ENCODE data around the gene ZFP92.

Gene ZFP92

GRCh38 chrX:153441296-153441695, 30.0 kb downstream of the ZFP92 start:
- no peak for DNase-seq

- no peak for DNase-seq
Measured at GRCh38 chrX:153441981-153442380, 30.7 kb downstream of the ZFP92 start.

GRCh38 chrX:153442463-153442862, 31.2 kb downstream of the ZFP92 start:
- DNase-seq: no peak

DNA sequence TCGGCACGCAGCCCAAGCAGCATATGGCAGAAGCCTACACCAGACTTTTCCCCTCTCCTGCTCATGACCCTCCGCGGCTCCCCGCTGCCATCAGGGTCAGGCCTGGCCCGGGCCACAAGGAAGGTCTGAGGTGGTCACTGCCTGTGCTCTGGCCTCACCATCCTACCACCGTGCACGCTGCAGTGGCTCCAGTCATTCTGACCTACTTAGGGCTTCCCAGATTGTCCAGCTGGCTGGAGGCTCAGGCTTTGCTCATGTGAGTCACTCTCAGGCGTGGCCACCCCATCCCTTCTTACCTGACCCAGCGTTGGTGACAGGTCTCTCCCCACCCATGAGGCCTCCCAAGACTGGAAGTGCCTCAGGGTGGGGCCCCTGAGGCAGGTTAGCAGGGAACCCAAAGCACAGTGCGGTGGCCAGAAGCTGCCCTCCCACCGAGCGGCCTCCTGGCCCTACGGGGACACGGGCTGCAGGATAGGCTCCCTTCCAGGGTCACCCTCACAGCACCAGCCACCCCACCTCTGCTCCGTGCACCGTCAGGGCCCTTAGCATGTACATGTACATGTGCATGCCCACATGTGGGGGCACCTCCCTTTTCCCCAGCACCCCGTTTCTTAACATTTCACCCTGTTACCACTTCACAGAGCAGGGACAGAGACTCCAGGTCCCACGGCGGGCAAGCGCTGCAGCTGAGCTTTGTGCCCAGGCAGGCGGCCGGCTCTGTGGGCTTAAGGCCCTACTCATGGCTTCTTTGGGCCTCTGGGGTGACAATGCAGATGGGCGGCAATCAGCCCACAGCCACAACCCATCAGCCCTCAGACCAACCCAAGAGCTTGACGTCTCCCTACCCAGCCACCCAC, 32.4 kb downstream of the ZFP92 start:
- DNase-seq: no peak

- DNase-seq: no peak
Measured at GRCh38 chrX:153444333-153445011, 33.2 kb downstream of the ZFP92 start.

GRCh38 chrX:153445106-153445855, 34.0 kb downstream of the ZFP92 start:
- DNase-seq: no peak

DNA sequence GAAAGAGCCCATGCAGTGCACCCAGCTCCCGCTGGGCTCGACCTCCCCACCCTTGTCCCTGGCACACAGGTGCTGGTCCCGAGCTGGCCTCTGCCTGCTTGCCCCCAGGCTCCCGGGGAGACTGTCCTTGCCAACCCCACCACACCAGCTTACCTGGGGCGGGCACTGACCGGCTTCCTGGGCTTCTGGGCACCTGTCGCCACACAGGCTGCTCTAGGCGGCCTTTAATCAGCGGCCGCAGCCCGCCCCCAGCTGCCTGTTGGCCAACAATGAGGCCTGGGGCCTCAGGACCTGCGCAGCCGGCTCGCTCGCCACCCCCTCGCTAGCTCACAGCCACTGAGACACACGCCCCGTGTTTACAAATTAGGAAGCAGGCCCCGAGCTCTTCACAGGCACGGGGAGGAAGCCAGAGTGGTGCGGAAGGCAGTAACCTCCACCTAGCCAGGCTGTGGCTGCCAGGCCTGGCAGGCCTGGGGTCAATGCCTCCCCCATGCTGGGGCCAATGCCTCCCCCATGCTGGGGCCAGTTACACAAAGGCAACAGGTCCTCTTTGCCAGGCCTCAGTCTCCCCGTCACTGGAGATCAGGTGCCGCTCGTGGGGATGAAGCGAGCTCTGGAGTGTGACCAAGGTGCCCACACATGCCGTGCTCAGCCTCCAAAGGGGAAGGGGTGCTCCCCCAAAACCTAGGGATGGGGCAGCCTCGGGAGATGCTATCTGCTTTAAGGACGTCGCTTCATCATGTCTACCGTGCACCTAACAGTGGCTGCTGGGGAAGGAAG, 34.8 kb downstream of the ZFP92 start, which contains the start of gene TREX2:
TREX2 (minus strand) TSS at position 201 of the 780 bp plus-strand sequence. CDS start 626 bp downstream, outside the sequence.
- no peak for DNase-seq

GRCh38 chrX:153446636-153446936, 35.3 kb downstream of the ZFP92 start:
- DNase-seq: no peak

- no peak for DNase-seq
Measured at GRCh38 chrX:153446950-153447580, 35.8 kb downstream of the ZFP92 start.

GRCh38 chrX:153447581-153447960, 36.3 kb downstream of the ZFP92 start:
- no peak for DNase-seq

GRCh38 chrX:153448556-153449367, 37.5 kb downstream of the ZFP92 start:
- DNase-seq: no peak

DNA sequence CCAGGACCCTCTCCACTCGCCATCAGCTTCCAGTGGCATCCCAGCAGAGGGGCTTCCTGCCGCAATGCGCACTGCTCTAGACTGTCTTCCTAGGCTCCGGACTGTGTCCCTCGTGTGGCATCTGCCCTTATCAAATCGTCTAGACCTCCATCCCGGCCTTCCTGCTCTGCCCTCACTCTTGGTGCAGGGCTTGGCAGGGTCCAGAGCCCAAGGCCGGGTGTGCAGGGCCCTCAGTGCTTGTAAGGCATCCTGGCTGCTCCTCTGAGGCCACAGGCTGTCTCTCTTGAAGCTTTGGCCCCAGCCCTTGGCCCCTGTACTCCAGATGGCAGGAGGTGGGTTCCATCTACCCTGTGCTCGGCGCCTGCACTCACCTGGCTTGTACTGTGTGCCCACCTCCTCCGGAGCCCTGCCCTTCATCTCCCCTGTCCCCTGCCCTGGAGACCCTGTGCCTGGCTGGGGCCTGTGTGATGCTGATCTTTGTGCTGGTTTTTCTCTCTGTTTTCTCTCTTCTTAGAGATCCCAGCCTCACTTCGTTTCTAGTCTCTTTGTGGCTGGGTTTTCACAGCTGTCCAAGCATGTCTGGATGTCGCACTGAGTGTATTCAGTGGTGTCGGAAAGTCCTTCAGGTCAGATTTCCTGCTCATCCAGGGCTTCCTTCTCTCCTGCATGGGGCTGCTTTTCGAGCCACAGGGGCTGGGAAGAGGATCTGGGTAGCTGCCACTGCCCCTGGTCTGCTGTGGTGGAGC, 38.3 kb downstream of the ZFP92 start:
- DNase-seq: no peak

DNA sequence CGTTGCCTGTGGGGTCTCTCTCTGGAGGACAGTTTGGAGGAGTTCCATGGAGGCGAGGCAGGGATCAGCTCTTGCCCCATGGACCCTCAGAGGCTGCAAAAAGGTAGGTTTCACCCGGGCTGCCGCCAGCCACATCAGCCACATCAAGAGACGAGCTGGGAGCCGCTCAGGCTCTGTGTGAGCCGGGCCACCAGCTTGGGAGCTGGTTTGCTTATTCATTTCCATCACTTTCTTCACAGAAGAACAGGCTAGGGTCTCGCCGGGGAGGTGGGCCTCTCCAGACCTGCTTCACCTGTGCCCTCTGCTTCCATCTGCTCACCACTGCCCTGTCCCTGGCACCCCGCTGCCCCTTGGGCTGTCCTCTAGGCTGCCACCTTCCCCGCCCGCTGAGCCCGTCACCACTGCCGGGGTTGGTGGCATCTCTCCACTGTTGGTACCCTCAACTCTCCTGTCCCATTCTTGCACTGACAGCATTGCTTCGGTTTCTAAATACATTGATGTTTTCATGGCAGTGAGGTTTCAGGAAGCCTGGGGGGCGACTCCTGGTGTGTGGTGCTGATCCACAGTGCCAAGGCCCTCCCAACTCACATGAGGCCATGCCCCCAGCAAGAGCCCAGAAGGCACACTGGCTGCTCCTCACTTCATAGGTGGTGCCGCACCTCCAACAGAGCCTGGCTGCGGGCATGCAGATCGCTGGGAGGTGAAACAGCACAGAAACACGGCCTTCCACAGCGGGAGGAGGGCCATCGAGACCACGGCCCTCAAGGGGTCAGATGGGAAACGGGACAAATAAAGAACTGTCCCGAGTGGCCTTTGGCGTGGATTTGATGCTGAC, 39.1 kb downstream of the ZFP92 start:
- DNase-seq: no peak

DNA sequence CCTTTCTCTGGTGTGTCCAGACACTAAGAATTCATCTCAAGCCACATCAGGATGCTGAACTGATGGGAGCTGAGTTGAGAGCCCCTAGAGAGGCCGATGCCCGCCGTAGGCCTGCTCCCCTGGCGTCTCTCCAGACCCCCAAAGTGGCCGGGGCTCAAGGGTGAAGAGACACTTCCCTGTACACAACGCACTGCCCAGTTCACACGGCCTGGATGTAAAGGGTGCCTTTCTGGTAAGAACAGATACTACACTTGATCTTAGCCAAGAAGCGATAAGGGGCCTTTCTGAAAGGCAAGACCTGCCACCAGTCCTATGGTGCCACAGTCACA, 39.6 kb downstream of the ZFP92 start:
- no peak for DNase-seq

DNA sequence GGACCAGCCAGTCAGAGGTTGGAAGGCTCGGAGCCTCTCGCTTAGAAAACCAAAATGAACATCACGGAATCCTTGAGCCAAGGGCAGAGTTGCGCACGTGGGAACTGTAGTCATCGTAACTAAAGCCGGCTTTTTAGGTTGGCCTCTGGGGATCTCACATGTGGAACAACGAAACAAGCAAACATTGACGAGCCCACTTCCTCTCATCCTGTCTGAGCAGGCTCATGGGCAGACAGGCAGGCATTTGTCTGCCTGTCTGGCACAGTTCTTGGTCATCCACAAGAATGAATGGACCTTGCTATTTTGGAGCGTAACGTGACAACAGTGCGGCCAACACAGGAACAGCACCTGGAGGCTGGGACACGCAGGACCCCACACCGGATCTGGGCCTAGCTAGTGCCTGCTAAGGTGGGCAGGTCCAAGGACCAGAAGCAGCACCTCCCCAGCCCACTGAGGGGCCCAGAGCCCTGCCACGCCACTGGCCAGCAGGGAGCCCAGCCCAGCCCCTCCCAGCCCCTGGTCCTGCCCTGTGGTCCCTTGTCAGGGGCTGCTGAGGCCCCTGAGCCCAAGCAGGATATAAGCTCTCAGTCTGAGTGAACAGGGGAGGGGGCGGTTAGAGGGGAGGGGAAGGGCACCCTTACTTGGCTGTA, 43.8 kb downstream of the ZFP92 start:
- no peak for DNase-seq

DNA sequence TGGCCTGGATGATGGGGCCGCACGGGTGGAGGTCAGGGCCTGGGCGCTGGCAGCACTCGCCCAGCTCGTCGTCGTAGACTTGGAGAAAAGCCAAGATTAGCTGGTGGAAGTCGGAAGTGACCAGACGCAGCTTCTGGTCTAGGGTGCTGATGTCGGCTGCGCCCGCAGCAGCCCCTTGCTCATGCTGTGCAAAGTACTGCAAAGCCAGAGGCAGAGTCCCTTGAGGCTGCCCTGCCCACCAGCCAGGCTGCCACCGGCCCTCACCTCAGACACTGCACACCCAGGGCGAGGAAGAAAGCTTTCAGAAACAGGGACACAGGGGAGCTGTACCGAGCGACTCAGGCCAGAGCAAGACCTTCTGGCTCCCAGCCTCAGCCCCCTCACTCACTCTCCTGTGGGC, 44.3 kb downstream of the ZFP92 start:
- DNase-seq: no peak

- DNase-seq: no peak
Measured at GRCh38 chrX:153456161-153456560, 44.9 kb downstream of the ZFP92 start.

- no peak for DNase-seq
Measured at GRCh38 chrX:153456704-153457103, 45.4 kb downstream of the ZFP92 start.

DNA sequence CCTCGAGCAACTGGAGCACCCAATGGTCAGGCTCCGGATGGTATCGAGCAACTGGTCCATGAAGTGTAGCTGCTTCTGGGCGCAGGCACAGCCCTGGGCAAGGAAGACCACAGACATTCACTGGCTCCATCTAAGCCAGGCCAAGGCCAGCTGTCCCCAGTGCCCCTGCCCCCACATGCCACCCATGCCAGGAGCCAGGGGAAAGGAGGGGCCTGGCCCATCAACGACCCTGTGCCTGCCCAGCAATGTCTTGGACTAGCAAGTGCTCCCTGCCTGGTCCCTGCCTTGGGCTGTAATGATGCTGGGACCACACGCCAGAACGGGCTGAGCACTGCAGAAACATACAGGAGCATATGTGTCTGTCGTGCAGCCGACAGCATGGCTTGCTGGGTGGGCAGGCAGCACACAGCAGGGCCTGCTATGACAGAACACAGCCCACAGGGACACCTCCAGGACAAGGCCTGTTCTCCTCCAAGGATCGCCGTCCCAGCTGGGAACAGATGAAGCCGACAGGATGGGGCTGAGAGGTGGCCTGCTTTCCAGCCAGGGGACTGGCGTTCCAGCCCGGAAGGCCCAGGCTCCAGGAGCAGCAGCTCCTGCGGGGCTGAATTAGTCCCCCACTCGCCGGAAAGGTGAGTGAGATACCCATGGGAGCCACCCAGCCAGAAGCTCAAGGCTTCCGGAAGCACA, 46.0 kb downstream of the ZFP92 start:
- DNase-seq: no peak

Measured in stimulated activated CD4-positive, alpha-beta T cell treated with anti-CD3 and anti-CD28 coated beads, Interleukin-12 subunit alpha, Interleukin-12 subunit beta, amount 100 ng/mL, for 4 hours (primary cell).